CD8-positive, alpha-beta T cell (primary cell): ENCODE data around the gene PRG2. TPM values are rescaled to one million over a fixed set of nuclear protein-coding genes. Genes with fewer than 3 reads are reported as not detected.

ENCODE experiments used
- total RNA-seq, 46 experiments: library from RNA in 2 of 46; stranded (reverse) in 2 of 46; gene quantifications; one replicate each; pipeline ENCODE4 v1.2.3 and lab custom pipeline; 2021 to 2026

PRG2 gene
- total RNA-seq, 2 experiments from 2014 or later = 0.78 to 0.90 TPM

Other genes with a start within 250 kb of the PRG2 start
- not detected for gene LRRC55, start 208.7 kb downstream of the PRG2 start, total RNA-seq
- gene APLNR, start 153.4 kb downstream of the PRG2 start, total RNA-seq = not detected
- 10 to 100 TPM; 13.5 to 14.0 TPM for gene TNKS1BP1, start 65.7 kb downstream of the PRG2 start, total RNA-seq
- gene SSRP1, start 54.8 kb downstream of the PRG2 start, total RNA-seq = 10 to 100 TPM; 34.3 to 36.3 TPM
- gene P2RX3, start 52.3 kb downstream of the PRG2 start, total RNA-seq = not detected
- gene PRG3, start 9.5 kb downstream of the PRG2 start, total RNA-seq = not detected
- gene SLC43A3, start 36.5 kb upstream of the PRG2 start, total RNA-seq = 10 to 100 TPM in 1 of 2 experiments, 1 to 10 TPM in 1; 9.3 to 11.3 TPM
- under 1 TPM; 0.16 to 0.31 TPM for gene RTN4RL2, start 69.9 kb upstream of the PRG2 start, total RNA-seq
- gene SLC43A1, start 125.1 kb upstream of the PRG2 start, total RNA-seq = 1 to 10 TPM; 4.4 to 7.5 TPM
- gene TIMM10, start 140.1 kb upstream of the PRG2 start, total RNA-seq = 10 to 100 TPM; 16.4 to 18.9 TPM
- gene SMTNL1, start 146.9 kb upstream of the PRG2 start, total RNA-seq = not detected
- gene UBE2L6, start 177.0 kb upstream of the PRG2 start, total RNA-seq = 10 to 100 TPM; 44.4 to 47.2 TPM
- gene SERPING1, start 207.0 kb upstream of the PRG2 start, total RNA-seq = not detected